Ascending aorta (tissue), 2 donors: ENCODE measurements around the gene ANKRD33B. TPM values are rescaled to one million over a fixed set of nuclear protein-coding genes. Genes with fewer than 3 reads are reported as not detected.

Experiments
- DNase-seq, 2 donors: peaks; one replicate each; pipeline ENCODE4 v3.0.0-alpha.2; 2019; ENCODE audit warnings: low spot score in 2 of 2
- H3K27ac ChIP-seq, 2 donors: fragments of 200-600 bp; sonication (generic); one replicate each; pipeline ENCODE4 v1.5.1; 2016 to 2017; ENCODE audit warnings: mild to moderate bottlenecking in 1 of 2
- H3K27me3 ChIP-seq: fragments of 200-600 bp; sonication (generic); one replicate; pipeline ENCODE4 v1.5.1; 2017
- H3K36me3 ChIP-seq, 2 donors: fragments of 200-600 bp; sonication (generic); one replicate each; pipeline ENCODE4 v1.5.1; 2016
- H3K4me1 ChIP-seq, 2 donors: fragments of 200-600 bp; sonication (generic); one replicate each; pipeline ENCODE4 v1.5.1; 2016 to 2017; ENCODE audit warnings: mild to moderate bottlenecking in 1 of 2
- H3K4me3 ChIP-seq, 2 donors: fragments of 200-600 bp; sonication (generic); one replicate each; pipeline ENCODE4 v1.5.1; 2016 to 2017; ENCODE audit warnings: mild to moderate bottlenecking in 1 of 2
- H3K9me3 ChIP-seq, 2 donors: fragments of 200-600 bp; sonication (generic); one replicate each; pipeline ENCODE4 v1.5.1; 2016
- CTCF ChIP-seq, 3 experiments: fragments of 200-600 bp in 2 of 3; fragments of 450-650 bp in 1 of 3; sonication (generic) in 2 of 3; IDR thresholded peaks; one replicate each; pipeline ENCODE4 v1.5.1; 2016 to 2019; ENCODE audit warnings: antibody characterized with exemption in 3 of 3, mild to moderate bottlenecking in 1 of 3, moderate library complexity in 1 of 3
- intact Hi-C: fragments of 100-400 bp; cut with DNase I; formaldehyde crosslinking; loops from one replicate; pipeline ENCODE4 v1.15.1; 2023
- total RNA-seq: library from RNA; depleted of rRNA; stranded (reverse); fragments of >200 nt; gene quantifications from one replicate; pipeline ENCODE4 v1.1.0, GENCODE V29; 2016

ANKRD33B gene
- total RNA-seq, 1 donor from 2014 or later = 7.2 TPM

- Histone ChIP-seq H3K9me3 (no peaks in the 10 kb centered on the region), H3K27me3 (no peaks in the 10 kb centered on the region), H3K4me1 (peaks cover 0 to 11% of the 10 kb centered on the region in 2 donors), H3K27ac (no peak overlapping the region), H3K36me3 (no peaks in the 10 kb centered on the region), H3K4me3 (no peak overlapping the region)
- intact Hi-C loops = no loop called here
- no peak for DNase-seq
- TF ChIP-seq CTCF (IDR thresholded peaks at IDR 0.05) = no peak
Observed at GRCh38 chr5:10528056-10528816, 35.6 kb upstream of the ANKRD33B start.

GRCh38 chr5:10528827-10529226 lies 35.0 kb upstream of the ANKRD33B start:
- H3K4me1 ChIP-seq = peaks cover 0 to 11% of the 10 kb centered on the region in 2 donors
- no peak for TF ChIP-seq CTCF (IDR thresholded peaks at IDR 0.05)
- no peaks in the 10 kb centered on the region for H3K9me3 ChIP-seq
- no peak overlapping the region for H3K4me3 ChIP-seq
- intact Hi-C loops = no loop called here
- no peak overlapping the region for H3K27ac ChIP-seq
- no peaks in the 10 kb centered on the region for H3K36me3 ChIP-seq
- no peaks in the 10 kb centered on the region for H3K27me3 ChIP-seq
- no peak for DNase-seq

DNA sequence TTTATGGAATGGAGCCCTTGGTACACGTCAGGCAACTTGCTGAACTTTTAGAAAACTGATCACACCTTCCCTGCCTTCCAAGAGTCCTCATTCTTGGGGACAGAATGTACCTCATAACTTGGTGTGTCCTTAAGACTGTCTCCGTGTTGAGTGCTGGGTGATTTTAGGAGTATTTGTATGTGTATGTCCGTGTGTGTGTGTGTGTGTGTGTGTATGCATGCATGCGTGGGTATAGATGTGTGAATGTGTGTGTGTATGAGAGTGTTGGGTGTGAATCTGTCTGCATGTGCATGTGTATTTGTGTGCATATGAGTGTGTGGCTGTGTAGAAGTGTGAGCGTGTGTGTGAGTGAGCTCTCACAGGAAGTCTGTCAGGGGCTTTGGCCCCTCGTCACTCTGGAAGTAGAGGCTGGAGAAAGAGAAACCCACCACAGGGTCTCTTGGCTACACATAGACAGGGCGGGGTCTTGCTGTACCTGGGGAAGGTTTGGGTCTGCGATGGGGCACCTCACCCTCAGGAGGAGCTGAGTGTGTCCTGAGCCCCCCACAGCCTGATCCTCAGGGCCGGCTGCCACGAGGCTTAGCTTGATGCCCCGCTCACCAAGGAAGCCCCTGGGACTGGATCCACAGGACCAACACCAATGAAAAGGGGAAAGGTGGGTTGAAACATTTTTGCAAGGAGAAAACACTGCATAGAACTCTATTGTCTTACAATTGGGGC lies 33.1 kb upstream of the ANKRD33B start:
- no peak for DNase-seq

GRCh38 chr5:10532421-10532820 lies 31.4 kb upstream of the ANKRD33B start:
- no peak for TF ChIP-seq CTCF (IDR thresholded peaks at IDR 0.05)
- no peaks in the 10 kb centered on the region for H3K4me1 ChIP-seq
- intact Hi-C loops = no loop called here
- no peak for DNase-seq
- no peaks in the 10 kb centered on the region for H3K27me3 ChIP-seq
- H3K36me3 ChIP-seq = no peaks in the 10 kb centered on the region
- H3K27ac ChIP-seq = no peak overlapping the region
- H3K9me3 ChIP-seq = no peaks in the 10 kb centered on the region
- no peak overlapping the region for H3K4me3 ChIP-seq

More for the DNA sequence above, 33.1 kb upstream of the ANKRD33B start:
- Histone ChIP-seq H3K4me3 (no peak overlapping the region), H3K4me1 (no peaks in the 10 kb centered on the region), H3K27me3 (no peaks in the 10 kb centered on the region), H3K9me3 (no peaks in the 10 kb centered on the region), H3K27ac (no peak overlapping the region), H3K36me3 (no peaks in the 10 kb centered on the region)
- TF ChIP-seq CTCF (IDR thresholded peaks at IDR 0.05) = no peak
- intact Hi-C loops = no loop called here

- TF ChIP-seq CTCF (IDR thresholded peaks at IDR 0.05) = no peak
- no peak overlapping the region for H3K4me3 ChIP-seq
Observed at GRCh38 chr5:10533226-10533625, 30.6 kb upstream of the ANKRD33B start.

More at GRCh38 chr5:10533226-10533625, 30.6 kb upstream of the ANKRD33B start:
- Histone ChIP-seq H3K27ac (no peak overlapping the region), H3K36me3 (no peaks in the 10 kb centered on the region), H3K27me3 (no peaks in the 10 kb centered on the region), H3K4me1 (peaks cover 0 to 3% of the 10 kb centered on the region in 2 donors), H3K9me3 (no peaks in the 10 kb centered on the region)
- DNase-seq = no peak
- intact Hi-C loops = no loop called here
